OCI-LY3 (cell line): ENCODE measurements around the gene RUNX2.

Experiments used
- H2AFZ ChIP-seq: fragments of 200-600, 300-600 bp; shearing (Covaris generic); 2 replicates; pipeline ENCODE4 v1.6.0; 2014; ENCODE audit warnings: antibody characterized with exemption, low read depth, low read length
- H3K27ac ChIP-seq: fragments of 200-600, 300-600 bp; sonication (generic); 2 replicates; pipeline ENCODE4 v1.5.1; 2014; ENCODE audit warnings: mild to moderate bottlenecking, low read length, moderate library complexity, mixed read lengths
- H3K27me3 ChIP-seq: fragments of 200-600, 300-600 bp; sonication (generic); 2 replicates; pipeline ENCODE4 v1.6.1; 2014; ENCODE audit warnings: low read depth, low read length, mixed read lengths
- H3K36me3 ChIP-seq: fragments of 200-600, 300-600 bp; sonication (generic); replicated peaks from 2 replicates; pipeline ENCODE3; 2014; ENCODE audit warnings: low read depth, low read length, mixed read lengths
- H3K4me1 ChIP-seq: fragments of 300-600, 200-600 bp; sonication (generic); 2 replicates; pipeline ENCODE4 v1.6.1; 2014; ENCODE audit warnings: low read length, mixed read lengths
- H3K4me2 ChIP-seq: fragments of 200-600, 300-600 bp; sonication (generic); 2 replicates; pipeline ENCODE4 v1.6.1; 2014; ENCODE audit warnings: low read length, mixed read lengths
- H3K4me3 ChIP-seq: fragments of 300-600, 200-600 bp; sonication (generic); 2 replicates; pipeline ENCODE4 v1.5.1; 2014; ENCODE audit warnings: antibody characterized with exemption, mild to moderate bottlenecking, low read length, moderate library complexity
- H3K79me2 ChIP-seq: fragments of 300-600, 200-600 bp; shearing (Covaris generic); 2 replicates; pipeline ENCODE4 v1.6.1; 2014; ENCODE audit warnings: mild to moderate bottlenecking, low read length, mixed read lengths
- H3K9ac ChIP-seq: fragments of 300-600, 200-600 bp; shearing (Covaris generic); 2 replicates; pipeline ENCODE4 v1.6.0; 2014; ENCODE audit warnings: mild to moderate bottlenecking, low read length, moderate library complexity
- H3K9me3 ChIP-seq: fragments of 200-600, 300-600 bp; shearing (Covaris generic); 2 replicates; pipeline ENCODE4 v1.6.1; 2014; ENCODE audit warnings: low read length, mixed read lengths; ENCODE audit not compliant: insufficient read depth
- H4K20me1 ChIP-seq: fragments of 200-600, 300-600 bp; sonication (generic); 2 replicates; pipeline ENCODE4 v1.6.1; 2016; ENCODE audit warnings: low read length, mixed read lengths; ENCODE audit not compliant: insufficient read depth
- CTCF ChIP-seq: fragments of 200-600, 300-600 bp; sonication (generic); IDR thresholded peaks from 2 replicates; pipeline ENCODE4 v1.5.1; 2014; ENCODE audit warnings: antibody characterized with exemption, low read length, low read depth
- EZH2phosphoT487 ChIP-seq: fragments of 200-600 bp; shearing (Covaris generic); IDR thresholded peaks from 2 replicates; pipeline ENCODE4 v1.6.1; 2018; ENCODE audit warnings: antibody characterized with exemption, mixed run types, low read depth

The RUNX2 gene

DNA sequence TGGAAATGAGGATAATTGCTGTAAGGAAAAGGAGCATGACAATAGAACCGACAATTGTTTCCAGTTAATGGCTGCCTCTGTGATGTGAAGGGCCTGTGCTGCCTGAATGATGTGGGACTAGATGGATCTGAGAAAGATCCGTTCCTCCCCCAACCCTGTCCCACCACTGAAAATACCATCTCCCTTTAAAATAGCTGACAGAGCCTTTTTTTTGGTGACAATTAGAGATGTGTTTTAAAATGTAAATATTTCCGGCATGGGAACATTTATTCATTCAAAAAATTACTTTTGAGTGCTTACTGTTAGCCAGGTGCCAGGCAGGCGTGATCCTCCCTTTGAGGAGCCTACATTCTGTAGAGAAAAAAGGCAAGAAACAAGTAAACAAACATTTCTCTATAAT, 122.0 kb downstream of the RUNX2 start:
- H2AFZ ChIP-seq: no peak overlapping the region
- H3K4me1 ChIP-seq: no peaks in the 10 kb centered on the region
- no peak overlapping the region for H3K9ac ChIP-seq
- no peak for TF ChIP-seq EZH2phosphoT487
- TF ChIP-seq CTCF: no peak
- H3K4me3 ChIP-seq: no peak overlapping the region
- H3K27me3 ChIP-seq: peaks cover 97% of the 10 kb centered on the region
- no peaks in the 10 kb centered on the region for H3K79me2 ChIP-seq
- no peaks in the 10 kb centered on the region for H4K20me1 ChIP-seq
- H3K4me2 ChIP-seq: no peak overlapping the region
- H3K9me3 ChIP-seq: no peaks in the 10 kb centered on the region
- H3K36me3 ChIP-seq: no peaks in the 10 kb centered on the region
- no peak overlapping the region for H3K27ac ChIP-seq

DNA sequence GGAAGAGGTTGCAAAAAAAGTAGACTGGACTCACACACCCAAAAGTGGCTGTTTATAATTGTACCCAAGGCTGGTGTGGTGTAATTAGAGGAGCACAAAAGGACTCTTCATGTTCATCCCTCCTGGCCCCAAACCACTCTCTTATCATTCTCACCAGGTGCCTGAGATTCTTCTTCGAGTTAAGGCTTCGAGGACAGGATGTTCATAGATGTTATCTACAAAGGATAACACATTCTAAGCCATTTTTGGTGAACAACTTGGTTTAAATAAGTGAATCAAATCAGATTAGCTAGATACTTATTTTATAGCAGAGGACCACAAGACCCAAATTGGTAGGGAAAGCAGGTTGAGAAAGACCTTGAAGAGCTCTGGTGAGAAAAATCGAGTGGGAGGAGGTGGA, 122.7 kb downstream of the RUNX2 start:
- Histone ChIP-seq H3K4me1 (no peaks in the 10 kb centered on the region), H3K79me2 (no peaks in the 10 kb centered on the region), H4K20me1 (no peaks in the 10 kb centered on the region), H2AFZ (no peak overlapping the region), H3K4me3 (no peak overlapping the region), H3K27ac (no peak overlapping the region), H3K9ac (no peak overlapping the region), H3K27me3 (peaks cover 97% of the 10 kb centered on the region), H3K36me3 (no peaks in the 10 kb centered on the region), H3K9me3 (no peaks in the 10 kb centered on the region), H3K4me2 (no peak overlapping the region)
- no peak for TF ChIP-seq CTCF
- TF ChIP-seq EZH2phosphoT487: no peak

DNA sequence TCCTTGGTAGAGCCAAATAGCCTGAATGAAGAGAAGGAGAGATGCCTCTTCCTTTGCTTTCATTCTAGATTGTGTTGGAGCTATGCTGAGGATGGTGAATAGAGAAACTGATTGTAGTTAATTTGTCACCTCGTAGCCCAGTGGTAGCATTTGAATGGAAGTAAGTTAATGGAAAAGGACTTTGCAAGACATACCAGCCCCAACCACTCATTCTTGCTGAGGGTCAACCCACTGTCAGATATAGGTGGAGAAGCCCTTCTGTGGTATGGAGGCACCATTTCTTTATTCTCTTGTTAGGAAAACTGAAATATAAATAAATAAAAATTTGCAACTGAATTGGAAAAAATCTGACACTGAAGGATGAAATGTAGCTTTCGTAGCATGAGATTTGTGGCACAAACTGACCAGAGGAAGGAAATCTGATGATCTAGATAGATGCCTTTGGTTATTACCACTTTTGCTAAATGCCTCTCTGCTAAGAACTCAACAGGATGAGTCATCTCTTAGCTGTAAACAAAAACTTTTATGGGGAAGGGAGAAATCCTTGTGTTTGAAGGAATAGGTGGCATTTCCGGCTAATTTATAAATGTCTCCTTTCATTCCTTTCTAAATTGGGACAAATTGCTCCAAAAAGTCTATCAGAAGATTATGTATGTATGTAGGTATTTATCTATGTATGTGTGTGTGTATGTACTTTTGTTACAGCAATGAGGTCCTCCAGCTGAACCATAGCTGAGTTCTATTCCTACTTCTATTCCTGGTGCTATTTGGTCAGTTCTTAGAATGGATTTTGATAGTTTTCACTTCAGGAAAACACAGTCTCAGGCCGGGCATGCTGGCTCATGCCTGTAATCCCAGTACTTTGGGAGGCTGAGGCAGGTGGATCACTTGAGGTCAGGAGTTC, 126.1 kb downstream of the RUNX2 start:
- Histone ChIP-seq H3K4me2 (no peak overlapping the region), H3K27ac (no peak overlapping the region)

More for the DNA sequence above, 126.1 kb downstream of the RUNX2 start:
- Histone ChIP-seq H3K9me3 (no peaks in the 10 kb centered on the region), H2AFZ (no peak overlapping the region), H3K4me1 (no peaks in the 10 kb centered on the region), H3K27me3 (peaks cover 93% of the 10 kb centered on the region), H3K9ac (no peak overlapping the region), H3K79me2 (no peaks in the 10 kb centered on the region), H3K4me3 (no peak overlapping the region), H3K36me3 (no peaks in the 10 kb centered on the region), H4K20me1 (no peaks in the 10 kb centered on the region)
- TF ChIP-seq CTCF: no peak
- no peak for TF ChIP-seq EZH2phosphoT487
